GM12872 (cell line): ENCODE measurements around the gene TYMS.

ENCODE experiments used
- TF ChIP-seq, protein P1 (sequence below): IDR thresholded peaks from 3 replicates; pipeline ENCODE4 v1.5.1; 2011; ENCODE audit warnings: low read depth, mild to moderate bottlenecking, low read length, moderate library complexity; ENCODE audit not compliant: insufficient read depth

Gene TYMS

DNA sequence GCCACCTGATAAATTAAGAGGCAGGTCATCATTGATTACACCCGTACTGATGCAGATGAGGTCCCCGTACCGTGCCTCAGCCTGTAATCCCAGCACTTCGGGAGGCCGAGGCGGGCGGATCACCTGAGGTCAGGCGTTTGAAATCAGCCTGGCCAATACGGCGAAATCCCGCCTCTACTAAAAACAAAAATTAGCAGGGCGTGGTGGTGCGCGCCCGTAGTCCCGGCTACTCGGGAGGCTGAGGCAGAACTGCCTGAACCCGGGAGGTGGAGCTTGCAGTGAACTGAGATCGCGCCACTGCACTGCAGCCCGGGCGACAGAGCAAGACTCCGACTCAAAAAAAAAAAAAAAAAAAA is 55.7 kb downstream of the TYMS start:
- TF ChIP-seq, protein P1, sequence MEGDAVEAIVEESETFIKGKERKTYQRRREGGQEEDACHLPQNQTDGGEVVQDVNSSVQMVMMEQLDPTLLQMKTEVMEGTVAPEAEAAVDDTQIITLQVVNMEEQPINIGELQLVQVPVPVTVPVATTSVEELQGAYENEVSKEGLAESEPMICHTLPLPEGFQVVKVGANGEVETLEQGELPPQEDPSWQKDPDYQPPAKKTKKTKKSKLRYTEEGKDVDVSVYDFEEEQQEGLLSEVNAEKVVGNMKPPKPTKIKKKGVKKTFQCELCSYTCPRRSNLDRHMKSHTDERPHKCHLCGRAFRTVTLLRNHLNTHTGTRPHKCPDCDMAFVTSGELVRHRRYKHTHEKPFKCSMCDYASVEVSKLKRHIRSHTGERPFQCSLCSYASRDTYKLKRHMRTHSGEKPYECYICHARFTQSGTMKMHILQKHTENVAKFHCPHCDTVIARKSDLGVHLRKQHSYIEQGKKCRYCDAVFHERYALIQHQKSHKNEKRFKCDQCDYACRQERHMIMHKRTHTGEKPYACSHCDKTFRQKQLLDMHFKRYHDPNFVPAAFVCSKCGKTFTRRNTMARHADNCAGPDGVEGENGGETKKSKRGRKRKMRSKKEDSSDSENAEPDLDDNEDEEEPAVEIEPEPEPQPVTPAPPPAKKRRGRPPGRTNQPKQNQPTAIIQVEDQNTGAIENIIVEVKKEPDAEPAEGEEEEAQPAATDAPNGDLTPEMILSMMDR = no peak

DNA sequence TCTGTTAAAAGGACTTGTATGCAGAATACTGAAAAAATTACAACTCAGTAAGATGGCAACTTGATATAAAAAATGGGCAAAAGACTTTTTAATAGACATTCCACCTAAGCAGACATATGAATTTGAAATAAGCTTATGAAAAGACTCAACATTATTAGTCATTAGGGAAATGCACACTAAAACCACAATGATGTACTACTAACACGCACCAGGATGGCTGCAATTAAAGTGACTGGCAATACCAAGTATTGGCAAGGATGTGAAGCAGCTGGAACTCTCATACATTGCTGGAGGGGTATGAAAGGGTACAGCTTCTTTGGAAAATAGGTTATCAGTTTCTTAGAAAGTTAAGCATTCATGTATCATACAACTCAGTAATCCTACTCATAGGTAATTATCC is 58.2 kb downstream of the TYMS start:
- TF ChIP-seq, protein P1 = no peak

DNA sequence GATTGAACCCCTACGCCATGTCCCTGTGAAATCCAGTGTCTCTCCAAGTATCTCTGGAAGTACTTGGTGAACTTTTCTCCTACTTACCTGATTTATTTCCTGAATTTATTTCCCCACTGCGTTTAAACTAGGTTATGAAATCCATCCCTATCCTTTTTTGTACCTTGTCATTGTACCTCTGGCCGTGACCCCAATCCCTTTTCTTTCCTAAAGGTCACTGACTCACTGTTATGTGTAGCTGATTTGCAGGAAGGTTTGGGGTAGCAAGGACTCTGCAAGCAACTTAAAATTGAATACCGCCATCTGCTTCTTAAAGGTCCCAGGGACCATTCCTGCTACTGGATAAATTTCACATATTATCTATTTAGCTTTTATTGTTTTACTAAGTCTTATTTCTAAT is 59.5 kb downstream of the TYMS start:
- TF ChIP-seq, protein P1 = no peak
